HepG2 (cell line): Measurements from ENCODE around the gene ATXN2. TPM values are rescaled to one million over a fixed set of nuclear protein-coding genes. Genes with fewer than 3 reads are reported as not detected.

Experiments used
- ATAC-seq: fragments of 200-7000 bp; cut with Tn5 transposase; 3 replicates; pipeline ENCODE4 v1.9.1; 2020; ENCODE audit warnings: mild to moderate bottlenecking, moderate library complexity
- BruUV-seq: library from RNA; stranded (reverse); fragments of 400-500 nt; replicated peaks from 2 replicates; lab custom pipeline; 2021; lab: Mats Ljungman, UMichigan
- CTCF ChIA-PET: fragments of 300-600 bp; formaldehyde crosslinking; extraction: SDS; loops from one replicate; lab custom pipeline; 2021; ENCODE audit warnings: low total read pairs, inconsistent platforms, low intra/inter-chr PET ratio; lab: Yijun Ruan, JAX
- POLR2A ChIA-PET: fragments of 350-600 bp; sonication (Branson Sonifier 250); formaldehyde crosslinking; loops from one replicate; lab custom pipeline; 2020; ENCODE audit warnings: antibody characterized with exemption, inconsistent platforms; lab: Yijun Ruan, JAX
- DNase-seq: peaks from one replicate; pipeline ENCODE4 v3.0.0-alpha.2; 2015; ENCODE audit warnings: low spot score
- FAIRE-seq: peaks from 3 replicates; lab custom pipeline; 2011; peaks lifted over from hg19 to GRCh38; lab: Jason Lieb, UNC
- H2AFZ ChIP-seq: one replicate; pipeline ENCODE4 v1.6.1; 2011; ENCODE audit warnings: low read length, inconsistent platforms
- H3K27ac ChIP-seq: fragments of 300-600 bp; 3 replicates; pipeline ENCODE4 v1.8.0; 2011; ENCODE audit warnings: mixed run types, mild to moderate bottlenecking, mixed read lengths, low read length, inconsistent platforms; ENCODE audit not compliant: insufficient read depth; ENCODE audit errors: extremely low read length
- H3K27me3 ChIP-seq, 2 experiments: fragments of 200-600 bp in 1 of 2; 2 replicates in 1 of 2; 3 replicates in 1 of 2; pipeline versions ENCODE4 v1.6.0 to v1.8.0; 2011; ENCODE audit warnings: low read length in 2 of 2, mild to moderate bottlenecking in 2 of 2, moderate library complexity in 2 of 2, inconsistent platforms in 1 of 2; ENCODE audit not compliant: insufficient read depth in 2 of 2, control insufficient read depth in 1 of 2
- H3K36me3 ChIP-seq, 2 experiments: fragments of 200-600 bp in 1 of 2; replicated peaks in 1 of 2; 2 replicates in 1 of 2; 3 replicates in 1 of 2; pipeline versions ENCODE4 v1.5.1 to v1.8.0; 2011; ENCODE audit warnings: low read length in 2 of 2, inconsistent platforms in 1 of 2; ENCODE audit not compliant: insufficient read depth in 2 of 2, control insufficient read depth in 1 of 2
- H3K4me1 ChIP-seq: 2 replicates; pipeline ENCODE4 v1.5.1; 2012; ENCODE audit warnings: low read length, inconsistent platforms; ENCODE audit not compliant: insufficient read depth
- H3K4me2 ChIP-seq: 2 replicates; pipeline ENCODE4 v1.6.0; 2011; ENCODE audit warnings: low read depth, low read length, inconsistent platforms
- H3K4me3 ChIP-seq, 3 experiments: fragments of 200-600 bp in 1 of 3; sonication (generic), shearing (Covaris generic) in 1 of 3; replicated peaks in 1 of 3; 2 replicates each; pipeline ENCODE4 v1.5.1; 2011 to 2016; ENCODE audit warnings: low read length in 3 of 3, inconsistent platforms in 2 of 3, low read depth in 2 of 3, mild to moderate bottlenecking in 2 of 3, control low read depth in 1 of 3, mixed read lengths in 1 of 3; ENCODE audit not compliant: insufficient read depth in 1 of 3
- H3K79me2 ChIP-seq: one replicate; pipeline ENCODE4 v1.6.1; 2011; ENCODE audit warnings: low read length, inconsistent platforms; ENCODE audit not compliant: insufficient read depth
- H3K9ac ChIP-seq: 2 replicates; pipeline ENCODE4 v1.6.0; 2011; ENCODE audit warnings: mild to moderate bottlenecking, low read depth, low read length, inconsistent platforms; ENCODE audit not compliant: insufficient read depth
- H3K9me3 ChIP-seq: 2 replicates; pipeline ENCODE4 v1.5.1; 2012; ENCODE audit warnings: mild to moderate bottlenecking, low read length
- H4K20me1 ChIP-seq: 2 replicates; pipeline ENCODE4 v1.6.0; 2011; ENCODE audit warnings: inconsistent platforms, mild to moderate bottlenecking, low read length, moderate library complexity; ENCODE audit not compliant: insufficient read depth
- PITX1 ChIP-seq: sonication (generic); formaldehyde crosslinking; IDR thresholded peaks from 2 replicates; pipeline ENCODE4 v1.5.1; 2020; ENCODE audit warnings: mild to moderate bottlenecking, missing genetic modification reagents
- SOX5 ChIP-seq: IDR thresholded peaks from 2 replicates; pipeline ENCODE4 v1.6.1; 2016; ENCODE audit warnings: borderline replicate concordance
- SYNCRIP ChIP-seq: fragments of 200-400 bp; formaldehyde crosslinking; IDR thresholded peaks from 2 replicates; pipeline ENCODE4 v1.6.1; 2018; ENCODE audit warnings: mild to moderate bottlenecking, low read depth, low read length; ENCODE audit not compliant: insufficient read depth
- ZNF3 ChIP-seq: IDR thresholded peaks from 2 replicates; pipeline ENCODE4 v1.7.0; 2017; ENCODE audit warnings: inconsistent platforms
- ZNF329 ChIP-seq: sonication (generic); formaldehyde crosslinking; IDR thresholded peaks from 2 replicates; pipeline ENCODE4 v1.9.0; 2021; ENCODE audit warnings: low read depth, mild to moderate bottlenecking, missing genetic modification reagents
- ZNF549 ChIP-seq: sonication (generic); formaldehyde crosslinking; IDR thresholded peaks from 2 replicates; pipeline ENCODE4 v1.5.0; 2020; ENCODE audit warnings: missing genetic modification reagents
- WGBS: methylation state at CpG from one replicate; pipeline ENCODE4 v1.1.6; 2017; ENCODE audit warnings: low lambda C conversion rate; 5-methylcytosine and 5-hydroxymethylcytosine counted together
- in situ Hi-C: cut with HindIII; loops from 2 replicates; pipeline ENCODE4 v1.10.0; 2017; ENCODE audit warnings: low pct_unique_long_range_greater_than_20kb; ENCODE audit not compliant: extremely low pct_ligation_motif_present
- intact Hi-C: fragments of 100-400 bp; cut with micrococcal nuclease; formaldehyde crosslinking; loops from one replicate; pipeline ENCODE4 v1.10.0; 2022; ENCODE audit not compliant: unreplicated experiment
- polyA plus RNA-seq, 8 experiments: library from polyadenylated mRNA; depleted of rRNA in 3 of 8; stranded (reverse) in 7 of 8; unstranded in 1 of 8; fragments of >200 nt; fragmentation: Illumina TruSeq in 4 of 8; extraction: Trizol in 4 of 8; gene quantifications; 2 replicates each; pipeline versions ENCODE4 v1.2.1 to v1.2.3, GENCODE V29; 2011 to 2016; ENCODE audit warnings: low read depth in 4 of 8, missing spikeins in 1 of 8, mixed read lengths in 1 of 8; ENCODE audit not compliant: insufficient read depth in 1 of 8
- total RNA-seq, 5 experiments: library from RNA; depleted of rRNA; stranded (reverse); fragments of >200 nt; fragmentation: Illumina TruSeq; extraction: Trizol; gene quantifications; 2 replicates each; pipeline ENCODE4 v1.2.3, GENCODE V29; 2016; ENCODE audit warnings: low read depth in 1 of 5
- TF ChIP-seq, protein P1 (sequence below): sonication (generic); formaldehyde crosslinking; IDR thresholded peaks from 2 replicates; pipeline ENCODE4 v1.4.0; 2020; ENCODE audit warnings: mild to moderate bottlenecking, missing genetic modification reagents

The ATXN2 gene
- total and polyA plus RNA-seq, 2 of the 13 experiments (the other 11 are each of a cell fraction or from before 2014, with no cell fraction given): 18.1 to 27.1 TPM

DNA sequence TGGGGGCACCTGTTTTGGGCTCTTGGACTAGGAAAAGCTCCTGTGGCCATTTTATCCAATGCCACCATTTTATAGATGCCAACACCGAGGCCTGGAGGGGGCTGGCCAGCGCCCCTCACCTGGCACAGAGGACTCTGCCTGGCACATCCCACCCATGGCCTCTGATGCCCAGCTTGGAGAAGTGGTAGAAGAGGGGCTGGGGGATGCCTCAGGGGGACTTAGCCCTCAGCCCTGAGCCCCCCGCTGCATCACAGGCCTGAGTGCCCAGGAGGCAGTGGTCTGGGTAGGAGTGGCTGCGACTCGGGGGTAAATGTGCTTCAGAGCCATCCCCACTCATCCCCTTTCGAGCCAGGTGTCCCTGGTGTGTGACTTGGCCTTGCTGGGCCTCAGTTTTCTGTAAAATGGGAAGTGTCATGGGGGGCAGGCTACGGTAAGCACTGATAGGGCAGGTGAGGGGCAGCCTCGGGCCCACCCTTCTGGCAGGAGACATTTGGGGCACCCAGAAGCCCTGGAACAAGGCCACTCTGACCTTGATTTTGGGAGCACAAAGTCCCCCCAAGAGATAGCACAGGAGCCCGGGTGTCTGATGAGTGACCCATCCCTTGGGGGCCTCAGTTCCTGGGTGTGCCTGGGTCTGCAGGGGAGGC is 170.9 kb downstream of the ATXN2 start:
- POLR2A ChIA-PET: no interaction called here
- in situ Hi-C loops: no loop called here
- TF ChIP-seq ZNF3 (CRISPR knock-in tag) (no peak), ZNF329 (CRISPR knock-in tag) (no peak), PITX1 (CRISPR knock-in tag) (no peak), SYNCRIP (no peak), SOX5 (CRISPR knock-in tag) (no peak), ZNF549 (CRISPR knock-in tag) (no peak)
- TF ChIP-seq, protein P1, sequence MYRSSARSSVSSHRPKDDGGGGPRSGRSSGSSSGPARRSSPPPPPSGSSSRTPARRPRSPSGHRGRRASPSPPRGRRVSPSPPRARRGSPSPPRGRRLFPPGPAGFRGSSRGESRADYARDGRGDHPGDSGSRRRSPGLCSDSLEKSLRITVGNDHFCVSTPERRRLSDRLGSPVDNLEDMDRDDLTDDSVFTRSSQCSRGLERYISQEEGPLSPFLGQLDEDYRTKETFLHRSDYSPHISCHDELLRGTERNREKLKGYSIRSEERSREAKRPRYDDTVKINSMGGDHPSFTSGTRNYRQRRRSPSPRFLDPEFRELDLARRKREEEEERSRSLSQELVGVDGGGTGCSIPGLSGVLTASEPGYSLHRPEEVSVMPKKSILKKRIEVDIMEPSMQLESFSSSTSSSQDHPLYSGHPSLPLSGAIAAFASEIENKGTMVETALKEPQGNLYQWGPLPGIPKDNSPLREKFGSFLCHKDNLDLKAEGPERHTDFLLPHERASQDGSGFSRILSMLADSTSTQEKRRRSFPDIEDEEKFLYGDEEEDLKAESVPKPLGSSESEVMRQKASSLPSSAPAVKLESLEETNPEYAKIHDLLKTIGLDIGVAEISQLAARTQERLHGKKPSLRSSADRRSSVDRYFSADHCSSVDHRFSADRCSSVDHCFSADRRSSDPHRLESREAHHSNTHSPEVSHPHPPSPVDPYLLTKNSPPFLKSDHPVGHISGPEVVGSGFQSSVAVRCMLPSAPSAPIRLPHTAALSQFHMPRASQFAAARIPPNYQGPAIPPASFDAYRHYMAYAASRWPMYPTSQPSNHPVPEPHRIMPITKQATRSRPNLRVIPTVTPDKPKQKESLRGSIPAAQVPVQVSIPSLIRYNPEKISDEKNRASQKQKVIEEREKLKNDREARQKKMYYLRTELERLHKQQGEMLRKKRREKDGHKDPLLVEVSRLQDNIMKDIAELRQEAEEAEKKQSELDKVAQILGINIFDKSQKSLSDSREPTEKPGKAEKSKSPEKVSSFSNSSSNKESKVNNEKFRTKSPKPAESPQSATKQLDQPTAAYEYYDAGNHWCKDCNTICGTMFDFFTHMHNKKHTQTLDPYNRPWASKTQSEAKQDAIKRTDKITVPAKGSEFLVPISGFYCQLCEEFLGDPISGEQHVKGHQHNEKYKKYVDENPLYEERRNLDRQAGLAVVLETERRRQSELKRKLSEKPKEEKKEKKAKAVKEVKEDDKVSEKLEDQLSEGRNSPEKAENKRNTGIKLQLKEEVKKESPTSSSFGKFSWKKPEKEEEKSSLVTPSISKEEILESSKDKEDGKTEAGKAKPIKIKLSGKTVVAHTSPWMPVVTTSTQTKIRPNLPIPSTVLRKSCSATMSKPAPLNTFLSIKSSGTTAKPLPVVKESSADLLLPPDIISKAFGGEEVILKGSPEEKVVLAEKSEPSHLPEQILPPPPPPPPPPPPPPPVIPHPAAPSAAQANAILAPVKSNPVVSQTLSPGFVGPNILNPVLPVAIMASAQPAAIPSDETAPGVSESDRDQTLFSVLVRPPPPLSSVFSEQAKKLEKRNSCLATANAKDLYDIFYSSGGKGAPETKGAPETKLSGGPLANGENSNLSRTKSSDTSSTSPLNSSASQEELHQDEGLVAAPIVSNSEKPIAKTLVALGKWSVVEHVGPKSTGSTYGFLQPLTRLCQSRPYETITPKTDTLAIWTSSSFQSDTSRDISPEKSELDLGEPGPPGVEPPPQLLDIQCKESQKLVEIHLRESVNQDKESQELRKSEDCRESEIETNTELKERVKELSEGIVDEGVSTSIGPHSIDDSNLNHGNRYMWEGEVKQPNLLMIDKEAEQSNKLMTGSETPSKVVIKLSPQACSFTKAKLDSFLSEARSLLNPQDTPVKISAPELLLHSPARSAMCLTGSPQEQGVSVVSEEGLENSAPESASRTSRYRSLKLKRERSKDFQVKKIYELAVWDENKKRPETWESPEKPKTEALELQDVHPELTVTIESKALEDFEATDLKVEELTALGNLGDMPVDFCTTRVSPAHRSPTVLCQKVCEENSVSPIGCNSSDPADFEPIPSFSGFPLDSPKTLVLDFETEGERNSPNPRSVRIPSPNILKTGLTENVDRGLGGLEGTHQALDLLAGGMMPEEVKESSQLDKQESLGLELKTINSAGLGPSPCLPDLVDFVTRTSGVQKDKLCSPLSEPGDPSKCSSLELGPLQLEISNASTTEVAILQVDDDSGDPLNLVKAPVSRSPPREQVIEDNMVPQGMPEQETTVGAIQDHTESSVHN: no peak
- Histone ChIP-seq H3K27me3 (no peaks in the 10 kb centered on the region), H3K4me1 (peaks cover 46% of the 10 kb centered on the region), H3K4me3 (no peak overlapping the region), H3K79me2 (peaks cover 2% of the 10 kb centered on the region), H2AFZ (no peak overlapping the region), H3K4me2 (no peak overlapping the region), H3K9ac (no peak overlapping the region), H4K20me1 (0 out of 2 replicates have a peak, but pooled peaks cover 4% of the 10 kb centered on the region), H3K9me3 (no peaks in the 10 kb centered on the region), H3K27ac (no peak overlapping the region), H3K36me3 (peaks cover 2 to 20% of the 10 kb centered on the region in 2 experiments; a peak in 3 of 5 replicates)
- 92% methylated on average over 4 of the region's 9 CpGs for WGBS
- intact Hi-C loops: no loop called here
- FAIRE-seq: no peak
- no peak for ATAC-seq
- CTCF ChIA-PET: no interaction called here
- DNase-seq: no peak
- BruUV-seq: no TSS peak
